Renal cortex interstitium (tissue), 11 donors: Measurements from ENCODE around the gene MUL1. TPM values are rescaled to one million over a fixed set of nuclear protein-coding genes. Genes with fewer than 3 reads are reported as not detected.
"Not testable (repeated sequence)": the region's sequence is repeated elsewhere in the genome, so short reads cannot be mapped to it uniquely, and the experiment has no call there.

Experiments
- DNase-seq, 11 donors: peaks; one replicate each; pipeline ENCODE4 v3.0.0-alpha.2; 2013; ENCODE audit warnings: low read depth in 9 of 11, low spot score in 4 of 11; ENCODE audit errors: extremely low read depth in 1 of 11
- polyA plus RNA-seq, 3 donors: library from polyadenylated mRNA; unstranded; fragments of 120-200 nt; gene quantifications; one replicate each; pipeline ENCODE4 v1.2.1, GENCODE V29; 2013; ENCODE audit not compliant: insufficient read length in 3 of 3

MUL1 gene
- polyA plus RNA-seq, 3 donors = 30.4 to 39.7 (median 34.3) TPM

DNA sequence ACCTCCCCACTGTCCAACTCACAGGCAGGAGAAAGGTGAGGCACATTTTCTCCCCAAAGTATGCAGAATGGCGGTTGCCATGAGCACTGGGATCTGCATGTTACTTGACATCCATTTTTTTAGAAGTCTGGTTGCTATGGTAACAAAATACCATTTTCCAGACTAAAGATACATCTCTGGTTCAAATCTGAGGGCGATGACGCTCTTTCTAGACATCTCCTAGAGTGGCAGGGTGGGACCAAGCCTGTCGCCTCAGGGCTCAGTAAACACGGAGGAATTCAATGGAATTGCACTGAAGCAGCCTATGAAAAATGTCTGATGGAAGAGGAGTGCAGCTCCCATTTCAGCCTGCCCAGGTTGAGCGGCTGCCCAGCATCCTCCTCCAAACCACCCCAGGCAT, 22.9 kb upstream of the MUL1 start:
- no peak for DNase-seq

- no peak for DNase-seq
Measured at GRCh38 chr1:20530306-20530705, 22.4 kb upstream of the MUL1 start.

DNA sequence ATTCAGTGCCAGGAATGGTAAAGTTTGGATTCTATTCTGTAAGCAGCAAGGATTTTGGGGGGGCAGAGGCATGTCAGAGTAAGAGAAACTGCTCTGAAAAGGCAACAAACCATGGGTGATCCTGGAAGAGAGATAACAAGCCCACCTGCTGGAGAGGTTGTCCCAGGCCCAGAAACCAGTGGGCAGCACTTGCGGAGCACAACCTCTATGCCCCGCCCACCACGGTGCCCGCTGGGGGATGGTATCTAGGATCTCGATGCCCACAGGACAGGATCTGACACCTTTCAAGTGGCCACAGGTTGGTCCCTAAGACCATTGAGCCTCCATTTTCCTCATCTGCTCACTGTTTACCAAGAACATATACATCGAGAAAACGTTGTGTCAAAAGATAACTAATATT, 20.3 kb upstream of the MUL1 start:
- no peak for DNase-seq

- no peak for DNase-seq
Measured at GRCh38 chr1:20526267-20526666, 18.3 kb upstream of the MUL1 start.

DNA sequence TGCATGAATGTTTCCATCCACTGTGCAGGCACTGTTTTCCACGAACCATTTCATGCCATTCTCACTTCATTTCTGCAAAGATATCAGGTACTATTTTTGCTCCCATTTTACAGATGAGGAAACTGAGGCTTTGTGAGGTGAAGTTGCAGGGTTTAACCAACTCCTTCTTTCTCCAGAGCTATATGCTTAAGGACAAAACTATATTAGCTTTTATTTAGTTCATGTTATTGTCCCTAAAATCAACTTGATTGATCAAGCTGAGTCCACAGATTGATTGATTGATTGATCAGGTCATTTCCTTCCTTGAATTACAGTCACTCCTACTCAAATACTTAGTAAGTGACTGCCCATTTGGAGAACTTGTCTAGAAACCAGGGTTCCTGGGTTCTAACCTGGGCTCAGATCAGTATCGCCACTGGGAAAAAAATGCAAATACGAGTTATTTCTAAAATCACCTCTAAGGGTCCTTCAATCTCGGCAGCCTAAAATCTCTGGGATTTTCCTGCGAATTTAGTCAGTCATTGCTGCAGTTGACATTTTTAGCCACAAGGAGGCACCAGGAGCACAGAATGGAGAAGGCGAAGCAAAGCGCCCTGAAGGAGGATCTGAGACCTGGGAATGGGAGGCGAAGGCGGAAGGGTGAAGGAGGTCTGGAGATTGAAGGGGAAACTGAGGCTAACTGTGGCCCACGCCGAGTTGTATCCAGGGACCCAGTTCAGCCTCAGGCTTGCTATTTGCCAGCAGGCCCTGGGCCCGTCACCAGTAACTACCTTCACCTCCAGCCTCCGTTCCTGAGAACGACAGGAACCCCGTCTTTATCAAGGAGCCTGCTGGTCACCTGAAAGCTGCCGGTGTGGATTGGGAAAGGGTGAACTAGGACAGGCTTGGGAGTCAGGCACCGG, 14.3 kb upstream of the MUL1 start:
- DNase-seq = peak; percentile 59 to 87 (median 78)

- DNase-seq = not testable (repeated sequence)
Measured at GRCh38 chr1:20519609-20520262, 11.8 kb upstream of the MUL1 start.

DNA sequence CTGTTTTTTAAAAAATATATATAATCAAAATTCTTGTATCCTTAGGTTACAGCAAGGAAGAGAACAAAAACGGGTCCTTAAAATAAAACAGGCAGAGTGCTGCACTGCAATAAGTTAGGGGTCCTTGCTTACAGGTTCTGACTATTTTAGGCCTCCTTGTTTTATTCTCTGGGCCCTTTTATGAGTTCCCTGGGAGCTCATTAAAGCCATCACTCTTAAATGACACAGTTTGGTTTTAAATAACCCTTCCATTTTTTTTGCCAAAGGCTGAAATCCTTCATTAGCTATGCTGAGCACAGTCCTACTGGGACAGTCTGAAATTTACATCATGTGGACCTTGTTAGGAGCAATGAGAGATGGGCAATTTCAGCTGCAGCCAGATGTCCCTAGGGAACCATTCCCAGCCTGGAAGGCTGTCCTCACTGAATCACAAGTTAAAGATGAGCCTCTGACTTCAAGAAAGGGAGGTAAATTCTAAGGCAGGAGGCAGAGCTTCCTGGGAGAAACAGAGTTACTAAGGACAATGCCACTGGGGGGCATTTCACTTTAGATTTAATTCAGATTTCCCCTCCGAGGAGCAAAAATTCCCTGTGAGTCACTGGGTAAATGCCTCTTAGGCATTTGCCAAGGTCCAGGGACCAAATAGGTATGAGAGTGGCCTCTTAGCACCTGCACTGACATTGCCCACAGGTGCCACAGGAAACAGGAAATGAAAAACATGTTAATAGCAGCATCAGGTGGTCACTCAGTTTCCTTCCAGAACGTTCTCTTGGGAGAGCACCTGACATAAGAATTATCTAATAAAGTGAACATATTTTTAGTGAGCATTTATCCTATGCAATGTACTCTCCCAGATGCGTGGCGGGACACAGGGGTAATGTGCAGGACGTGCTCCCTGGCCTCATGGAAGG, 3.8 kb upstream of the MUL1 start:
- DNase-seq = no peak

GRCh38 chr1:20508411-20508771, 440 bp upstream of the MUL1 start:
- DNase-seq = no peak

DNA sequence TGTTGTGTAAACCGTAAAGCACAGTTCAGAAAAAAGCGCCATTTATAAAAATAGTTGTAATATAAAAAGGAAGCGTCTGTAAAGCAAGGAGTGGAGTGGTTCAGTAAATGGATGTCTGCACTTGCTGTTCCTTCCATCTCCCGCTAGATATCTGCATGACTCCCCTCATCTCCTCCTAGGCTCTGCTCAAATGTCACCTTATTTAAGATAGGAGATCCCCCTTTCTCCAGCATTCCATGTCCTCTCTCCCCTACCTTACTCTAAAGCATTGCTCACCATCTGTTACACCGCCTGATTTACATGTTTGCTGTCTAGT, 745 bp downstream of the MUL1 start:
- DNase-seq = no peak

DNA sequence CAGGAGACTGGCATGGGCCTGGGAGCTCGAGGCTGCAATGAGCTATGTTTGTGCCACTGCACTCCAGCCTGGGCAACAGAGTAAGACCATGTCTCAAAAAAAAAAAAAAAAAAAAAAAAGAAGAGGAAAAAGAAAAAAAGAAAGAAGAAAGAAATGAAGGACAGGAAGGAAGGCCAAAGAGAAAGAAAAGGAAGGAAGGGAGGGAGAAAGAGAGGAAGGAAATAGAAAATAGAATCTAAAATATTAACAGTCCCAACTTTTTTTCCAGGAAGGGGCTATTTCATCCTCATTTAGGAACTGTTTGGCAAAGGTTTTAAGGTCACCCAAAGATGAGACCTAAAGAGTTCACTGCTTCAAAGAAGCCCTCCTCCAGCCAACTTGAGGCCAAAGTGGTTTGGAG, 2.5 kb downstream of the MUL1 start:
- no peak for DNase-seq

- no peak for DNase-seq
Measured at GRCh38 chr1:20500716-20501115, 7.2 kb downstream of the MUL1 start.

GRCh38 chr1:20499718-20500117, 8.2 kb downstream of the MUL1 start:
- DNase-seq = no peak

DNA sequence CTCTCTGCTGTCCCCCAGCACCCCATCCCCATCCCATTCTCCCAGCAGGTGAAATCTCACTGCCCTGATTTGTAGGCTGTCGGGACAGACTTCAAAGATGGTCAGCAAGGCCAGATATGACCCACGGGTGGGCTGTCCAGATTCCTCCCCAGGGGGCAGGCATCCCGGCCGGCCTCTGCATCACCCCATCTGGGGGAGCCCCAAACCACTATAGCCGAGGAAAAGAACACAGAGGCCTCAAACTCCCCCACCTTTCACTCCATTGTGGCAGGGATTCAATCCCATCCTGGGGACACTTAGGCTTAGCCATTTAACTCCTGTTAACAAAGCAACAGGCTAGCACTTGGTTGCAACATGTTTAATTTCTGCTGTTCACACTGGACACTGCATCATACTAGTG, 8.8 kb downstream of the MUL1 start:
- no peak for DNase-seq

DNA sequence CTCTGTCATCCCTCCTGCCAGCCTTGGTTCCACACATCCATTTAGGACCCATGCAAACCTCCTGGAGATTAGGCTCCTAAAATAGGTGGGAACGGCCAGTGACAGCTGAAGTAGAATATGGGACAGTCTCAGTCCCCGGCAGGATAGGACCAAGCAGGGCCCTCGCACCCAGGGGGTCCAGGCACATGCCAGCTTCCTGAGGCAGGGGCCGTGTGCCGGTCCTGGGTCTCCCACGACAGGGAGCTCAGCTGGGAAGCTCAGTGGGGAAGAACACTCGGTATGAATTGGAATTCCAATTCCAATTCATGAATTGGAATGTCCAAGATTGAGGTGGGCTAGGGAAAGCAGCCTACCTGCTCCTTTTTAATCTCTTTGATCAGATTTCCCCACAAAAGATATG, 9.8 kb downstream of the MUL1 start:
- no peak for DNase-seq

GRCh38 chr1:20497506-20497905, 10.4 kb downstream of the MUL1 start:
- DNase-seq = no peak

DNA sequence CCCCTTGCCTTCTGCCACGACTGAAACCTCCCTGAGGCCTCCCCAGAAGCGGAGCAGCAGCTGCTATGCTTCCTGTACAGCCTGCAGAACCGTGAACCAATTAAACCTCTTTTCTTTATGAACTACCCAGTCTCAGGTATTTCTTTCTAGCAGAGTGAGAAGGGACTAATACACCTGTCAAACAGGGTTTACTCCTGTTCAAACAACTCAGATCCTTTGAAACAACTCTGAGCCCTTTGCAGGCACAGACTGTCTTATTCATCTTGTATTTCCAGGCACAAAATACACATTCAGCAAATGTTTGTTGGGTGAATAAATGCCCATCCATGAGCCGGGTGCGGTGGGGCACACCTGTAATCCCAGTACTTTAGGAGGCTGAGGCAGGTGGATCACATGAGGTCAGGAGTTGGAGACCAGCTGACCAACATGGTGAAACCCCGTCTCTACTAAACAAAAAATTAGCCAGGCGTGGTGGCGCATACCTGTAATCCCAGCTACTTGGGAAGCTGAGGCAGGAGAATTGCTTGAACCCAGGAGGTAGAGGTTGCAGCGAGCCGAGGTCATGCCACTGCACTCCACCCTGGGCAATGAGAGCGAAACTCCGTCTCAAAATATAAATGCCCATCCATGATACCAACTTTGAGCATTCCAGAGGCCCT, 11.1 kb downstream of the MUL1 start:
- DNase-seq = not testable (repeated sequence)

DNA sequence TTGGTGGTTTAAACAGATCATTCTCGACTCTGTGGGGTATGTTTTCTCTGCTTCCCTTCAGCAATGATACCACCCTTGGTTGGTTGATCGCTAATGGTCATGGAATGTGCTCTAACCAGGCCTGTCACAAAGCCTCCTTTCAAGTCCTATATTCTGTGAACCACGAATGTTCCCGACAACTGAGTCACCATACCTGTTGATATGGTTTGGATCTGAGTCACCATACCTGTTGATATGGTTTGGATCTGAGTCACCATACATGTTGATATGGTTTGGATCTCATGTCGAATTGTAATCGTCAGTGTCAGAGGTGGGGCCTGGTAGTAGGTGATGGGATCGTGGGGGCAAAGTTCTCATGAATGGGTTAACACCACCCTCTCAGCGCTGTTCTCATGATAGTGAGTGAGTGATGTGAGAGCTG, 11.7 kb downstream of the MUL1 start:
- DNase-seq = no peak

- DNase-seq = no peak
Measured at GRCh38 chr1:20495661-20496060, 12.3 kb downstream of the MUL1 start.

- no peak for DNase-seq
Measured at GRCh38 chr1:20494609-20495311, 13.2 kb downstream of the MUL1 start.
